Peyer's patch (tissue), 4 donors: ENCODE results near the gene ESF1. TPM values are rescaled to one million over a fixed set of nuclear protein-coding genes. Genes with fewer than 3 reads are reported as not detected.

Experiments used
- DNase-seq, 3 donors: peaks; one replicate each; pipeline ENCODE4 v3.0.0-alpha.2; 2017 to 2019
- H3K27ac ChIP-seq, 4 donors: fragments of 200-600 bp; sonication (generic); one replicate each; pipeline ENCODE4 v1.5.1; 2016 to 2019
- H3K27me3 ChIP-seq, 2 donors: fragments of 200-600 bp; sonication (generic); one replicate each; pipeline ENCODE4 v1.5.1; 2019
- H3K36me3 ChIP-seq, 3 donors: fragments of 200-600 bp; sonication (generic); one replicate each; pipeline ENCODE4 v1.5.1; 2016 to 2019
- H3K4me1 ChIP-seq, 4 donors: fragments of 200-600 bp; sonication (generic); one replicate each; pipeline ENCODE4 v1.5.1; 2016 to 2019
- H3K4me3 ChIP-seq, 4 donors: fragments of 200-600 bp; sonication (generic); 1 replicate in 3 of 4; 2 replicates in 1 of 4; pipeline ENCODE4 v1.5.1; 2016 to 2019; ENCODE audit warnings: mild to moderate bottlenecking in 1 of 4
- H3K9me3 ChIP-seq, 4 donors: fragments of 200-600 bp; sonication (generic); one replicate each; pipeline ENCODE4 v1.5.1; 2016 to 2019; ENCODE audit warnings: mild to moderate bottlenecking in 1 of 4
- POLR2A ChIP-seq, 2 donors: fragments of 450-650 bp; IDR thresholded peaks; one replicate each; pipeline ENCODE4 v1.5.1; 2017; ENCODE audit warnings: antibody characterized with exemption in 2 of 2, mild to moderate bottlenecking in 2 of 2, moderate library complexity in 2 of 2
- total RNA-seq, 4 donors: library from RNA; depleted of rRNA; stranded (reverse); fragments of >200 nt; gene quantifications; one replicate each; pipeline ENCODE4 v1.1.0, GENCODE V29; 2016
- TF ChIP-seq, protein P1 (sequence below), 6 experiments: fragments of 450-650 bp in 4 of 6; fragments of 200-600 bp in 2 of 6; sonication (generic) in 1 of 6; IDR thresholded peaks; one replicate each; pipeline ENCODE4 v1.5.1; 2017 to 2019; ENCODE audit warnings: antibody characterized with exemption in 6 of 6, mild to moderate bottlenecking in 3 of 6, moderate library complexity in 1 of 6

ESF1 gene
- total RNA-seq, 4 donors from 2014 or later, result 7.9 to 26.4 (median 9.6) TPM

DNA sequence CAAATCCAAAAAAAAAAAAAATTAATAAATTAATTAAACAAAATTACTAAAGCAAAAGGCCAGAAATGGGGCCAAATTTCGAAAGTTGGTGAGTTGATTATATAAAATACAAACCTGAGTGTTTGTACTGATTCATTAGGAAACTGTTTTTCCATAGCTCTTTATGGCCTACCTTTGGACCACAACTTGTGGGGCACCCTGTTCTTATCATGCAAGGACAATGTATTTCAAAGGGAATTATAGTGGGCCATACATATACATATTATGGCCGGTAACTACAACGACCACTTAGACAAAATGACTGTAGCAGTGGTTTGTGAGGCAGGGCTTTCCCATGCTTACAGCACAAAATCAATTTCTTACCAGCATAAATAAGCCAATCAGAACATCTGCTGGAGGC is 69.5 kb downstream of the ESF1 start:
- Histone ChIP-seq H3K4me3 (no peak overlapping the region), H3K27me3 (no peaks in the 10 kb centered on the region), H3K4me1 (no peaks in the 10 kb centered on the region), H3K27ac (no peak overlapping the region), H3K36me3 (peaks cover 0 to 29% (median 0%) of the 10 kb centered on the region in 3 donors), H3K9me3 (no peaks in the 10 kb centered on the region)
- DNase-seq, result no peak
- no peak for TF ChIP-seq POLR2A (IDR thresholded peaks at IDR 0.05)
- TF ChIP-seq, protein P1, sequence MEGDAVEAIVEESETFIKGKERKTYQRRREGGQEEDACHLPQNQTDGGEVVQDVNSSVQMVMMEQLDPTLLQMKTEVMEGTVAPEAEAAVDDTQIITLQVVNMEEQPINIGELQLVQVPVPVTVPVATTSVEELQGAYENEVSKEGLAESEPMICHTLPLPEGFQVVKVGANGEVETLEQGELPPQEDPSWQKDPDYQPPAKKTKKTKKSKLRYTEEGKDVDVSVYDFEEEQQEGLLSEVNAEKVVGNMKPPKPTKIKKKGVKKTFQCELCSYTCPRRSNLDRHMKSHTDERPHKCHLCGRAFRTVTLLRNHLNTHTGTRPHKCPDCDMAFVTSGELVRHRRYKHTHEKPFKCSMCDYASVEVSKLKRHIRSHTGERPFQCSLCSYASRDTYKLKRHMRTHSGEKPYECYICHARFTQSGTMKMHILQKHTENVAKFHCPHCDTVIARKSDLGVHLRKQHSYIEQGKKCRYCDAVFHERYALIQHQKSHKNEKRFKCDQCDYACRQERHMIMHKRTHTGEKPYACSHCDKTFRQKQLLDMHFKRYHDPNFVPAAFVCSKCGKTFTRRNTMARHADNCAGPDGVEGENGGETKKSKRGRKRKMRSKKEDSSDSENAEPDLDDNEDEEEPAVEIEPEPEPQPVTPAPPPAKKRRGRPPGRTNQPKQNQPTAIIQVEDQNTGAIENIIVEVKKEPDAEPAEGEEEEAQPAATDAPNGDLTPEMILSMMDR (IDR thresholded peaks at IDR 0.05), result no peak

DNA sequence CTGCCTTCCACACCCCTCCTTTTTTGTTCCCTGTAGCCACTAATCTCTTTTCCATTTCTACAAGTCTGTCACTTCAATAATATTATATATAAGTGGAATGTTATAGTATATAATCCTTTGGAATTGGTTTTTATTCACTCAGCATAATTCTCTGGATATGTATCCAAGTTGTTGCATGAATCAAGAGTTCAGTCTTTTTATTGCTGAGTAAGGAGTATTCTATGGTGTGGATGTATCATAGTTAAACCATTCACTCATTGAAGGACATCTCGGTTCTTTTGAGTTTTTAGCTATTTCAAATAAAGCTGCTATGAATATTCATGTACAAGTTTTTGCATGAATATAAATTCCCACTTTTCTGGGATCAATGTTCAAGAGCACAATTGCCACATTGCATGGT is 76.5 kb downstream of the ESF1 start:
- Histone ChIP-seq H3K4me3 (no peak overlapping the region), H3K36me3 (no peaks in the 10 kb centered on the region), H3K9me3 (no peaks in the 10 kb centered on the region), H3K27ac (no peak overlapping the region), H3K4me1 (no peaks in the 10 kb centered on the region), H3K27me3 (no peaks in the 10 kb centered on the region)
- no peak for TF ChIP-seq POLR2A (IDR thresholded peaks at IDR 0.05)
- TF ChIP-seq, protein P1 (IDR thresholded peaks at IDR 0.05), result no peak
- DNase-seq, result no peak

DNA sequence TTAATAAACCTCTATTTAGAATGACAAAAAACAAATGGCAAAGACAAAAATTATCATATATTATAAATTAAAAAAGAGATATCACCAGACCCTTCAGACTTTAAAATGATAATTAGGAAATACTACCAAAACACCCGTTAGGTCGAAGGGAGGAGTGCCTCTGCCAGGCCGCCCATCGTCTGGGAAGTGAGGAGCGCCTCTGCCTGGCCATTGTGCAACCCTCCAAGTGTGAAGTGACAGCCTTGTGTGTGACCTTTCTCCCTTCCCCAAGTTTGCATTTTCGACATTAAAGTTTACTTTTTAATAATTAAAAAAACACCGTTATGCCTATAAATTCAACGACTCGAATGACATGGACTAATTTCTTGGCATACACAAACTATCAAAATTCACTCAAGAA is 81.5 kb downstream of the ESF1 start:
- no peak for DNase-seq

DNA sequence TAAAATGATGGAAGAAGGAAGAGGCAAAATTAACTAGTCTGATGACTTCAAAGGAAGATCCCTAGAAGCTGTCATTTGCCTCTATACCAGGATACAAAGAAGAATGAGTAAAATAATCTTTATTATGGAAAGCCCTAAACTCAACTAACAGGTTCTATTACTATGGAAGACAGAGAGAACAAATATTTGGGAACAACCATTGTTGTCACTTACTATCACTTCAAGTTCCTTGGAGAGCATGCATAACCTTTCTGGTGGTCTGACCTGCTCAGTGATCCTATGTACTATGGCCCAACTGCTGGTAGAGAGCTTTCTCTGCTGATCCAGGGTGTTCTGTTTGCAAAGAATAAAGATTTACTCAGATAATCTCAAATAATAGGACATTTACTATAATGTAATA is 83.2 kb downstream of the ESF1 start:
- DNase-seq, result no peak
- TF ChIP-seq, protein P1 (IDR thresholded peaks at IDR 0.05), result no peak
- no peak for TF ChIP-seq POLR2A (IDR thresholded peaks at IDR 0.05)
- H3K36me3 ChIP-seq, result no peaks in the 10 kb centered on the region
- no peak overlapping the region for H3K27ac ChIP-seq
- no peaks in the 10 kb centered on the region for H3K9me3 ChIP-seq
- H3K27me3 ChIP-seq, result no peaks in the 10 kb centered on the region
- no peak overlapping the region for H3K4me3 ChIP-seq
- no peaks in the 10 kb centered on the region for H3K4me1 ChIP-seq

More for the DNA sequence above, 81.5 kb downstream of the ESF1 start:
- Histone ChIP-seq H3K36me3 (no peaks in the 10 kb centered on the region), H3K4me3 (no peak overlapping the region), H3K4me1 (no peaks in the 10 kb centered on the region), H3K27ac (no peak overlapping the region), H3K9me3 (no peaks in the 10 kb centered on the region), H3K27me3 (no peaks in the 10 kb centered on the region)
- TF ChIP-seq POLR2A (IDR thresholded peaks at IDR 0.05), result no peak
- TF ChIP-seq, protein P1 (IDR thresholded peaks at IDR 0.05), result no peak

DNA sequence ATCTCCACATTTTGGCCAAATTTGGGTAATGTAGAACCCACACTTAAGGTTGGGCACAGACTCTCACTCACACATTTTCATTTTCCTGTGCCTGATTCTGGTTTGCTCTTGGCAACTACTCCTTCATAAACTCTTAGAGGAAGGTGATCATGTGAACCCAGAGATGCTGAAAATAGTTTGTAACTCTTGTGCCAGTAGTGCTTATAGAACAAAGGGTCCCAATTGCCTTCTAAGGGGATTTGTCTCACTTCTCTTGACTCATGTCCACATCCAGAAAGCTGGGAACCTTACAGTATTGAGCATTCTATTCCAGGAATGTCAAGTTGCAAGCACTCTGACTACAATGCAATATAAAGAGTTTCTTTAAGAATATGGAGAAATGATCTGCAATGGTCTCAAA is 84.0 kb downstream of the ESF1 start:
- TF ChIP-seq, protein P1 (IDR thresholded peaks at IDR 0.05), result no peak
- TF ChIP-seq POLR2A (IDR thresholded peaks at IDR 0.05), result no peak
- DNase-seq, result no peak
- H3K9me3 ChIP-seq, result no peaks in the 10 kb centered on the region
- H3K4me1 ChIP-seq, result no peaks in the 10 kb centered on the region
- H3K36me3 ChIP-seq, result no peaks in the 10 kb centered on the region
- H3K27me3 ChIP-seq, result no peaks in the 10 kb centered on the region
- H3K4me3 ChIP-seq, result no peak overlapping the region
- no peak overlapping the region for H3K27ac ChIP-seq
